Ishikawa (cell line): Measurements from ENCODE around the gene ARHGAP26.
A peak's percentile ranks its signal among the peaks of the same experiment; 100 is the strongest.

Source experiments
- CEBPB ChIP-seq: IDR thresholded peaks from 2 replicates; pipeline ENCODE4 v1.6.1; 2012
- CREB1 ChIP-seq: IDR thresholded peaks from 2 replicates; pipeline ENCODE4 v1.6.1; 2012; ENCODE audit warnings: low read depth
- EGR1 ChIP-seq: IDR thresholded peaks from 2 replicates; pipeline ENCODE4 v1.6.1; 2012
- EP300 ChIP-seq: IDR thresholded peaks from 2 replicates; pipeline ENCODE4 v1.6.1; 2012; ENCODE audit warnings: borderline replicate concordance
- FOXM1 ChIP-seq: IDR thresholded peaks from 2 replicates; pipeline ENCODE4 v1.6.1; 2012; ENCODE audit warnings: low read depth, borderline replicate concordance
- MAX ChIP-seq: IDR thresholded peaks from 2 replicates; pipeline ENCODE4 v1.6.1; 2012
- NFIC ChIP-seq: IDR thresholded peaks from 2 replicates; pipeline ENCODE4 v1.6.1; 2012
- RAD21 ChIP-seq: IDR thresholded peaks from 2 replicates; pipeline ENCODE4 v1.6.1; 2012; ENCODE audit warnings: low read depth
- TAF1 ChIP-seq: IDR thresholded peaks from 2 replicates; pipeline ENCODE4 v1.6.1; 2012; ENCODE audit warnings: low read depth, mild to moderate bottlenecking
- TCF12 ChIP-seq: IDR thresholded peaks from 2 replicates; pipeline ENCODE4 v1.6.1; 2012; ENCODE audit warnings: low read depth
- TEAD4 ChIP-seq: IDR thresholded peaks from 2 replicates; pipeline ENCODE4 v1.6.1; 2012
- YY1 ChIP-seq: IDR thresholded peaks from 2 replicates; pipeline ENCODE4 v1.6.1; 2012; ENCODE audit warnings: low read depth
- ZBTB7A ChIP-seq: IDR thresholded peaks from 2 replicates; pipeline ENCODE4 v1.6.1; 2012; ENCODE audit warnings: low read depth
- TF ChIP-seq, protein P1 (sequence below): IDR thresholded peaks from 2 replicates; pipeline ENCODE4 v1.6.1; 2012; ENCODE audit warnings: low read depth, mild to moderate bottlenecking
- TF ChIP-seq, protein P2 (sequence below): IDR thresholded peaks from 2 replicates; pipeline ENCODE4 v1.6.1; 2012

Gene ARHGAP26

DNA sequence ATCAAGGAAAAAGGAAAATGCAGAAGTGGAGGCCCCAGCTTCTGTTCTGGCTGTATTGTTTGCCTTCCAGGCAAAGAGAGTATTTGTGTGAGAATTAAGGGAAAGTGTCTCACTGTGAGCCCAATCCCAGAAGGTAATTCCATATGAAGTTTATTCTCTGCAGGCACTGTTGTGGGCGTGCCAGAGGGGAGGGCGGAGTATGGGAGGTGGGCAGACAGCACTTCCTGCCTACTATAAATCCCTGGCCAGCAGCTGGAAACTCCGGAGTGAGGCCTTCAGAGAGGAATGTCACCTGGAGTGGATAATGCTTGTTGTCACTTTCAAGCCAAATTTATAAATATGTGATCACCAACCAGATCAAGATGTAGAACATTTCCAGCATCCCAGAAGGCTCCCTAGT is 209.5 kb downstream of the ARHGAP26 start:
- TF ChIP-seq TCF12 (no peak), MAX (no peak), FOXM1 (no peak), NFIC (no peak), RAD21 (no peak), CEBPB (no peak), EP300 (no peak), YY1 (no peak), EGR1 (no peak), CREB1 (no peak), TEAD4 (no peak), TAF1 (no peak), ZBTB7A (no peak)
- TF ChIP-seq, protein P1, sequence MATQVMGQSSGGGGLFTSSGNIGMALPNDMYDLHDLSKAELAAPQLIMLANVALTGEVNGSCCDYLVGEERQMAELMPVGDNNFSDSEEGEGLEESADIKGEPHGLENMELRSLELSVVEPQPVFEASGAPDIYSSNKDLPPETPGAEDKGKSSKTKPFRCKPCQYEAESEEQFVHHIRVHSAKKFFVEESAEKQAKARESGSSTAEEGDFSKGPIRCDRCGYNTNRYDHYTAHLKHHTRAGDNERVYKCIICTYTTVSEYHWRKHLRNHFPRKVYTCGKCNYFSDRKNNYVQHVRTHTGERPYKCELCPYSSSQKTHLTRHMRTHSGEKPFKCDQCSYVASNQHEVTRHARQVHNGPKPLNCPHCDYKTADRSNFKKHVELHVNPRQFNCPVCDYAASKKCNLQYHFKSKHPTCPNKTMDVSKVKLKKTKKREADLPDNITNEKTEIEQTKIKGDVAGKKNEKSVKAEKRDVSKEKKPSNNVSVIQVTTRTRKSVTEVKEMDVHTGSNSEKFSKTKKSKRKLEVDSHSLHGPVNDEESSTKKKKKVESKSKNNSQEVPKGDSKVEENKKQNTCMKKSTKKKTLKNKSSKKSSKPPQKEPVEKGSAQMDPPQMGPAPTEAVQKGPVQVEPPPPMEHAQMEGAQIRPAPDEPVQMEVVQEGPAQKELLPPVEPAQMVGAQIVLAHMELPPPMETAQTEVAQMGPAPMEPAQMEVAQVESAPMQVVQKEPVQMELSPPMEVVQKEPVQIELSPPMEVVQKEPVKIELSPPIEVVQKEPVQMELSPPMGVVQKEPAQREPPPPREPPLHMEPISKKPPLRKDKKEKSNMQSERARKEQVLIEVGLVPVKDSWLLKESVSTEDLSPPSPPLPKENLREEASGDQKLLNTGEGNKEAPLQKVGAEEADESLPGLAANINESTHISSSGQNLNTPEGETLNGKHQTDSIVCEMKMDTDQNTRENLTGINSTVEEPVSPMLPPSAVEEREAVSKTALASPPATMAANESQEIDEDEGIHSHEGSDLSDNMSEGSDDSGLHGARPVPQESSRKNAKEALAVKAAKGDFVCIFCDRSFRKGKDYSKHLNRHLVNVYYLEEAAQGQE, result no peak
- TF ChIP-seq, protein P2, sequence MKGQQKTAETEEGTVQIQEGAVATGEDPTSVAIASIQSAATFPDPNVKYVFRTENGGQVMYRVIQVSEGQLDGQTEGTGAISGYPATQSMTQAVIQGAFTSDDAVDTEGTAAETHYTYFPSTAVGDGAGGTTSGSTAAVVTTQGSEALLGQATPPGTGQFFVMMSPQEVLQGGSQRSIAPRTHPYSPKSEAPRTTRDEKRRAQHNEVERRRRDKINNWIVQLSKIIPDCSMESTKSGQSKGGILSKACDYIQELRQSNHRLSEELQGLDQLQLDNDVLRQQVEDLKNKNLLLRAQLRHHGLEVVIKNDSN, result no peak

DNA sequence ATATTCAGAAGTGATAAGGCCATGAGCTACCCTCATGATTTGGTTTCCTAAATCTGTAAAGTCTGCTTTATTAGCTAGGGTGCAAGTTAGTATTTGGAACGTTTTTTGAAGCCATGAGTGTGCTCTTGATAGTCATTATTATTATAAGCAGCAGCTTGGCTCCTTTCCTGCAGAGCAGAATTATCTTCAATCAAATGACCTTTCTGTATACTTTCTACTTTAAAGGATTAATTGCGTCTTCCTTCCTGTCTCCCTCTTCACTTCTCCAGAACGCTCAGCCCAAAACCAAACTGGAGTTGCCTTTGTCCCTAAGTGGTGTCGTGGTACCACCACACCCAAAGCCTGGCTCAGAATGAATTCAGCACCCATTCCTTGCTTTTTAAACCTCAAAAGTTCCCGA is 211.3 kb downstream of the ARHGAP26 start:
- TF ChIP-seq CREB1, result no peak
- no peak for TF ChIP-seq EGR1
- TF ChIP-seq CEBPB, result no peak
- TF ChIP-seq, protein P2, result no peak
- TF ChIP-seq RAD21, result no peak
- TF ChIP-seq TCF12, result no peak
- no peak for TF ChIP-seq FOXM1
- TF ChIP-seq EP300, result no peak
- no peak for TF ChIP-seq MAX
- TF ChIP-seq YY1, result no peak
- TF ChIP-seq TEAD4, result no peak
- TF ChIP-seq NFIC, result no peak
- no peak for TF ChIP-seq ZBTB7A
- TF ChIP-seq, protein P1, result no peak
- no peak for TF ChIP-seq TAF1

GRCh38 chr5:142981886-142982820 is 212.0 kb downstream of the ARHGAP26 start:
- TF ChIP-seq TEAD4 (peak; percentile 29; the same call in 1 of the 2 replicates), EP300 (peak; percentile 34; the same call in 1 of the 2 replicates), TCF12 (0 out of 2 replicates have a peak, but pooled peaks have one; percentile 15), YY1 (no peak)

DNA sequence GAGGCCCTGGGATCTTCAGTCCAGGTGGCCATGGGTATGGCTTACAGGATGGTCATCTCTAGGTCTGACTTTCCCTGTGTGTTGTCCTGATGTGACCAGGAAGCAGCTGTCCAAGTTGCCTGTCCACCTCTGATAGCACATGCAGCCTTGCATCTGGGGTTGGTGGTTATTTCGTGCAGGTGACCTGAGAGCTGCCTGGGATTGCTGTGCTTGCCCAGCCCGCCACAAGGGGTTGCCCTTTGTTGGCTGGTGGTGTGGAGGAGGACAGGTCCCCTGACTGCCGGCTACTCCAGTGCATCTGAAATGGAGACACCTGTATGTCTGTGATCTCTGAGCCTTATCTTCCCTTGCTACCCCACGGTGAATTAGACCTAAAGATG is 212.6 kb downstream of the ARHGAP26 start:
- TF ChIP-seq, protein P1, result no peak
- TF ChIP-seq FOXM1, result no peak
- no peak for TF ChIP-seq CREB1
- no peak for TF ChIP-seq RAD21
- no peak for TF ChIP-seq YY1
- no peak for TF ChIP-seq NFIC
- TF ChIP-seq EP300, result no peak
- no peak for TF ChIP-seq TCF12
- TF ChIP-seq EGR1, result no peak
- no peak for TF ChIP-seq ZBTB7A
- TF ChIP-seq TAF1, result no peak
- TF ChIP-seq MAX, result no peak
- TF ChIP-seq TEAD4, result no peak
- TF ChIP-seq, protein P2, result no peak
- TF ChIP-seq CEBPB, result no peak
